T47D (cell line): ENCODE data around the gene ELOVL2.
"Not testable (repeated sequence)": the region's sequence is repeated elsewhere in the genome, so short reads cannot be mapped to it uniquely, and the experiment has no call there.

Experiments used
- DNase-seq, 2 experiments: peaks; one replicate each; pipeline versions ENCODE4 v3.0.0 to v3.0.0-alpha.2; 2011 to 2012; ENCODE audit warnings: low read depth in 1 of 2, low spot score in 1 of 2
- JUND ChIP-seq: IDR thresholded peaks from 2 replicates; pipeline ENCODE4 v1.6.1; 2012; ENCODE audit warnings: low read depth
- in situ Hi-C: cut with HindIII; loops from 2 replicates; pipeline ENCODE4 v1.10.0; 2016; ENCODE audit warnings: low sequenced_read_pairs, low pct_unique_long_range_greater_than_20kb

Gene ELOVL2

GRCh38 chr6:11011787-11012234 lies 32.3 kb downstream of the ELOVL2 start:
- TF ChIP-seq JUND = no peak
- in situ Hi-C loops = no loop called here
- peak in 1 of 2 experiments; percentile 43 for DNase-seq

DNA sequence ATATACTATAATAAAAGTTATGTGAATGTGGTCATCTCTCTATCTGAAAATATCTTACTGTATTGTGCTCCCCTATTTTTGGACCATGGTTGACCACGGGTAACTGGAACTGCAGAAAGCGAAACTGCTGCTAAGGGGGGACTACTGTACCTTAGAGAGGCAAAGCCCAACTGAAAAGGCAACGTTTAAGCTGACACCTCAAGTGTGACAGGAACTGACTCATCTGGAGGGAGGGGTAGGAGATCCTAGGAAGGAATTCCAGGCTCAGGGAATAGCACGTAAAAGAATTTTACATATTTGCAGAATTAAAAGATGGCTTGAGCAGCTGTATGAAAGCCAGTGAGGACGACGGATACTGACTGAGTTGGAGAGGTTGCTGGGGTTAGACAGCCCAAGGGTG lies 34.8 kb downstream of the ELOVL2 start:
- DNase-seq = no peak
- no peak for TF ChIP-seq JUND
- in situ Hi-C loops = no loop called here

GRCh38 chr6:11008821-11009220 lies 35.3 kb downstream of the ELOVL2 start:
- DNase-seq = no peak
- in situ Hi-C loops = no loop called here
- no peak for TF ChIP-seq JUND

DNA sequence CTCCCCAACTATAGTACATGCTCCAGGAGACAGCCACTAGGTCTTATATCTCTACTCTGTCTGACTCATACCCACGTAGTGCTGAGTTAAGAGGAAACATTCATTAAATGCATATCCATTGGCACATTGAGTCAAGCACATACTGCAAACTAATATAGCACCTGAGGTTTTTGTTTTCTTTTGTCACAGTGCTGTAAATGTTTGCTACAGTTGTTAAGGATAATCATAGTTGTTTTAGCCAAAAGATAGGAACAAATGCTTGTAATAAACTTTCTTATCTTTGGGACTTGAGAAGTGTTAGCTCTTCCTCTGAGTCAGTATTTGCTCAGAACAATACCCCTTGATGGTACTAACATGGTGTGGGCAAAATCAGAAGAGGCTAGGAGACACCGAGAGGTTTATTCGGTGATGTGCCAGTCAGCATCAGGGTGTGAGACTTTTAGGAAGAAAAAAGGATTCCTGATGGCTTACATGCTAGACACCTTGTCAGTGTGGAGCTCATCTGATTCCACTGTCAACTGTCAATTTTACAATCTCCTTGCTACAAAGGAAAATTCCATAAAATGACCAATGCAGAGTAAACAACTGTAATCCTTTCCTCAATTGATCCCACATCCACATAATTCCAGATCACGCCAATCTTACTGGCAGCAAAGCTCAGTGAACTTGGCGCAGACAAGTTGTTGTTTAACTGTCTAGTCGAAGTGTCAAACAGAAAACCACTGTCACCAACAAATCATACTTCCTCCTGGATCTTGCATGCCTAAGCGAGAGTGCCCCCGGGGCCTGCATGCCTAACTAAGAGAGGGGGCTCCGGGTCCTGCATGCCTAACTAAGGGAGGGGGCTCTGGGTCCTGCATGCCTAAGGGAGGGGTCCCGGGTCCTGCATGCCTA lies 36.1 kb downstream of the ELOVL2 start:
- in situ Hi-C loops = no loop called here
- no peak for DNase-seq
- no peak for TF ChIP-seq JUND

- in situ Hi-C loops = no loop called here
- TF ChIP-seq JUND = no peak
- no peak for DNase-seq
Observed at GRCh38 chr6:11006061-11006460, 38.0 kb downstream of the ELOVL2 start.

- in situ Hi-C loops = not testable (repeated sequence)
Observed at GRCh38 chr6:11003297-11003696, 40.8 kb downstream of the ELOVL2 start.

GRCh38 chr6:11002176-11002575 lies 41.9 kb downstream of the ELOVL2 start:
- in situ Hi-C loops = no loop called here
- DNase-seq = no peak
- TF ChIP-seq JUND = no peak

More at GRCh38 chr6:11003297-11003696, 40.8 kb downstream of the ELOVL2 start:
- DNase-seq = not testable (repeated sequence)

GRCh38 chr6:10999994-11000393 lies 44.1 kb downstream of the ELOVL2 start:
- no peak for TF ChIP-seq JUND
- in situ Hi-C loops = no loop called here
- no peak for DNase-seq

- DNase-seq = no peak
- TF ChIP-seq JUND = no peak
- in situ Hi-C loops = no loop called here
Observed at GRCh38 chr6:10995114-10995707, 48.9 kb downstream of the ELOVL2 start.

- DNase-seq = no peak
- TF ChIP-seq JUND = no peak
- in situ Hi-C loops = no loop called here
Observed at GRCh38 chr6:10993896-10994295, 50.2 kb downstream of the ELOVL2 start.

GRCh38 chr6:10991115-10991514 lies 53.0 kb downstream of the ELOVL2 start:
- in situ Hi-C loops = no loop called here
- no peak for TF ChIP-seq JUND
- DNase-seq = no peak

DNA sequence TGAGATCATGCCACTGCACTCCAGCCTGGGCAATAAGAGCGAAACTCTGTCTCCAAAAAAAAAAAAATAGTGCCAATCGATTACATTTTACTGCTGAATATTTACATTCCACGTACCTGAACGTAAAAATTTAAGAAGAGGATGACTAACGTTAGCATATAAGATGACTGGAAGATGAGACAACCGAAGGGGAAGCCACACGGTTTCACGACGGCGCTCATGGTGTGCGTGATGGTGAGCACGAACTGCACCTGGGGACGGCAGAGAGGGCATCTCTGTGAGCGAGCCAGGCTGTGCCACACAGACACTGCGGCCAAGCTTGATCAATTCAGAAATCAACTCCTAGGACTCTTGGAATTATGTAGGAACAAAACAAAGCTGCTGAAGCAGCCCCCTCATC lies 54.5 kb downstream of the ELOVL2 start:
- in situ Hi-C loops = no loop called here

DNA sequence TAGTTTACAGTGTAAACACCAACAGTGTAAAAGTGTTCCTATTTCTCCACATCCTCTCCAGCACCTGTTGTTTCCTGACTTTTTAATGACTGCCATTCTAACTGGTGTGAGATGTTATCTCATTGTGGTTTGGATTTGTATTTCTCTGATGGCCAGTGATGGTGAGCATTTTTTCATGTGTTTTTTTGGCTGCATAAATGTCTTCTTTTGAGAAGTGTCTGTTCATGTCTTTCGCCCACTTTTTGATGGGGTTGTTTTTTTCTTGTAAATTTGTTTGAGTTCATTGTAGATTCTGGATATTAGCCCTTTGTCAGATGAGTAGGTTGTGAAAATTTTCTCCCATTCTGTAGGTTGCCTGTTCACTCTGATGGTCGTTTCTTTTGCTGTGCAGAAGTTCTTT lies 59.1 kb downstream of the ELOVL2 start:
- in situ Hi-C loops, DNase-seq: not testable (repeated sequence)

More for the DNA sequence above, 54.5 kb downstream of the ELOVL2 start:
- no peak for DNase-seq
- TF ChIP-seq JUND = no peak
